ENCODE data around the gene SMIM29. TPM values are rescaled to one million over a fixed set of nuclear protein-coding genes. Genes with fewer than 3 reads are reported as not detected.
A peak's percentile ranks its signal among the peaks of the same experiment; 100 is the strongest.

The SMIM29 gene
- 10 to 100 TPM; 16.0 to 29.1 (median 24.2) TPM for total RNA-seq
- 10 to 100 TPM; 51.5 to 78.2 TPM for polyA plus RNA-seq
- long read RNA-seq, donor 1, transcript SMIM29-205 (5 exons, 1,297 nt) = major isoform, 8 of 22 reads
- long read RNA-seq, donor 1, transcript SMIM29-208 (5 exons, 1,186 nt) = major isoform, 8 of 22 reads
- long read RNA-seq, donor 1, partial matches to known transcripts = 4 of 22 reads
- long read RNA-seq, donor 1, other reads (novel, unspliced or antisense) = 1 of 22 reads
- long read RNA-seq, donor 2, transcript SMIM29-205 (5 exons, 1,297 nt) = major isoform, 20 of 35 reads
- long read RNA-seq, donor 2, transcript SMIM29-208 (5 exons, 1,186 nt) = minor isoform, 7 of 35 reads
- long read RNA-seq, donor 2, partial matches to known transcripts = 2 of 35 reads
- long read RNA-seq, donor 2, other reads (novel, unspliced or antisense) = 3 of 35 reads
- long read RNA-seq, donor 3, transcript SMIM29-205 (5 exons, 1,297 nt) = major isoform, 6 of 8 reads
- long read RNA-seq, donor 3, partial matches to known transcripts = 0 of 8 reads
- long read RNA-seq, donor 3, other reads (novel, unspliced or antisense) = 1 of 8 reads

GRCh38 chr6:34248727-34249468 is at the start of gene SMIM29:
SMIM29 (minus strand) TSS chr6:34249006; CDS start chr6:34247791, 1,215 bp downstream.
- ATAC-seq = peak; percentile 89 to 97 (median 94)
- WGBS, 2 donors = 1% methylated on average over 66 to 79 of the region's 79 CpGs

GRCh38 chr6:34295721-34296120 is 46.9 kb upstream of the SMIM29 start:
- TF ChIP-seq CTCF (IDR thresholded peaks at IDR 0.05) = no peak
- Histone ChIP-seq H3K4me1 (peaks cover 2 to 57% (median 41%) of the 10 kb centered on the region in 9 donors), H3K36me3 (peaks cover 0 to 54% (median 23%) of the 10 kb centered on the region in 9 donors), H3K9me3 (no peaks in the 10 kb centered on the region), H3K27me3 (no peaks in the 10 kb centered on the region), H3K27ac (peak overlapping the region in 5 of 10 donors; percentile 18 to 55 (median 40)), H3K4me3 (no peak overlapping the region)
- intact Hi-C loops (cut with DNase I) = no loop called here
- ATAC-seq = no peak
- whole genome bisulfite sequencing, 2 donors = 45 to 55% methylated on average over 3 of the region's 3 CpGs
- DNase-seq = no peak

More at GRCh38 chr6:34248727-34249468, at the start of gene SMIM29:
- H3K4me3 ChIP-seq = peak within 1 kb of the TSS; percentile 60 to 96 (median 86)
- H3K27me3 ChIP-seq = no peaks in the 10 kb centered on the region
- DNase-seq = peak; percentile 97
- H3K9me3 ChIP-seq = no peaks in the 10 kb centered on the region
- H3K4me1 ChIP-seq = peaks cover 9 to 39% (median 28%) of the 10 kb centered on the region in 9 donors
- peak within 1 kb of the TSS; percentile 68 to 98 (median 95) for H3K27ac ChIP-seq
- intact Hi-C loops (cut with DNase I) = loop anchor here (1.0 to 5.0 kb wide), 14 partner anchors 24 to 358 kb away; partner anchors contain the start of gene NUDT3 (in 7 of the 10)
- peaks cover 0 to 6% (median 0%) of the 10 kb centered on the region in 9 donors for H3K36me3 ChIP-seq
- TF ChIP-seq CTCF (IDR thresholded peaks at IDR 0.05) = peak; percentile 91 to 100 (median 97)

GRCh38 chr6:34292954-34293353 is 44.1 kb upstream of the SMIM29 start:
- H3K9me3 ChIP-seq = no peaks in the 10 kb centered on the region
- ATAC-seq (peak in 3 of 8 donors; percentile 24 to 41 (median 25)), DNase-seq (no peak)
- no peak overlapping the region for H3K4me3 ChIP-seq
- peak overlapping the region in 6 of 10 donors; percentile 11 to 47 (median 21) for H3K27ac ChIP-seq
- peaks cover 0 to 60% (median 23%) of the 10 kb centered on the region in 9 donors for H3K36me3 ChIP-seq
- no peaks in the 10 kb centered on the region for H3K27me3 ChIP-seq
- 91 to 94% methylated on average over 3 of the region's 3 CpGs for WGBS, 2 donors
- intact Hi-C loops (cut with DNase I) = no loop called here
- peaks cover 2 to 45% (median 37%) of the 10 kb centered on the region in 9 donors for H3K4me1 ChIP-seq
- no peak for TF ChIP-seq CTCF (IDR thresholded peaks at IDR 0.05)

- no peak overlapping the region for H3K4me3 ChIP-seq
- no peaks in the 10 kb centered on the region for H3K27me3 ChIP-seq
- H3K27ac ChIP-seq = peak overlapping the region in 5 of 10 donors; percentile 46 to 64 (median 59)
- no peak for DNase-seq
- H3K9me3 ChIP-seq = no peaks in the 10 kb centered on the region
- TF ChIP-seq CTCF (IDR thresholded peaks at IDR 0.05) = no peak
- peaks cover 0 to 58% (median 16%) of the 10 kb centered on the region in 9 donors for H3K36me3 ChIP-seq
- H3K4me1 ChIP-seq = peaks cover 3 to 59% (median 51%) of the 10 kb centered on the region in 9 donors
- ATAC-seq = no peak
- intact Hi-C loops (cut with DNase I) = no loop called here
- 91 to 96% methylated on average over 11 of the region's 11 CpGs for WGBS, 2 donors
These were observed 40.3 kb upstream of the SMIM29 start for GRCh38 chr6:34289137-34289536.
